GM21423 (cell line): ENCODE data around the gene ENSA.
"Not testable (repeated sequence)": the region's sequence is repeated elsewhere in the genome, so short reads cannot be mapped to it uniquely, and the experiment has no call there.

Experiments
- ATAC-seq: cut with Tn5 transposase; IDR thresholded peaks from one replicate; pipeline ENCODE4 v1.9.1; 2021; ENCODE audit warnings: mild to moderate bottlenecking, moderate library complexity; ENCODE audit not compliant: unreplicated experiment

The ENSA gene

GRCh38 chr1:150581962-150582361 lies 47.5 kb downstream of the ENSA start:
- ATAC-seq, result not testable (repeated sequence)

DNA sequence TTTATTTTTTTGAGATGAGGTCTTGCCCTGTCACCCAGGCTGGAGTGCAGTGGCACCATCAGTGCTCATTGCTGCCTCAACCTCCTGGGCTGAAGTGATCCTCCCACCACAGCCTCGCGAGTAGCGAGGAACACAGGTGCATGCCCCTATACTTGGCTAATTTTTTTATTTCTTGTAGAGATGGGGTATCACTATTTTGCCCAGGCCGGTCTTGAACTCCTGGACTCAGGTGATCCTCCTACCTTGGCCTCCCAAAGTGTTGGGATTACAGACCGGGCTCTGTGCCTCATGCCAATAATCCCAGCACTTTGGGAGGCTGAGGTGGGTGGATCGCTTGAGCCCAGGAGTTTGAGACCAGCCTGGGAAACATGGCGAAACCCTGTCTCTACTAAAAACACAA lies 48.0 kb downstream of the ENSA start:
- ATAC-seq, result not testable (repeated sequence)

DNA sequence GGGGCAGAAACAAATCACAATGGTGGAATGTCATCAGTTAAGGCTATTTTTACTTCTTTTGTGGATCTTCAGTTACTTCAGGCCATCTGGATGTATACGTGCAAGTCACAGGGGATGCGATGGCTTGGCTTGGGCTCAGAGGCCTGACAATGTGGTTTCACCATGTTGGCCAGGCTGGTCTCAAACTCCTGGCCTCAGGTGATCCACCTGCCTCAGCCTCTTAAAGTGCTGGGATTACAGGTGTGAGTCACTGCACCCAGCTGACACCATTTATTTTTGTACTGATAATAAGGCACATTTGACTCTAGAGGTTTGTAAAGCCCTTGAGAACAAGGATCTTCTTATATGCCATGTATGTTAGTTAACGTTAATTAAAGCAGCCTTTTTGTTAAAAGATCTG lies 48.4 kb downstream of the ENSA start:
- ATAC-seq, result not testable (repeated sequence)

DNA sequence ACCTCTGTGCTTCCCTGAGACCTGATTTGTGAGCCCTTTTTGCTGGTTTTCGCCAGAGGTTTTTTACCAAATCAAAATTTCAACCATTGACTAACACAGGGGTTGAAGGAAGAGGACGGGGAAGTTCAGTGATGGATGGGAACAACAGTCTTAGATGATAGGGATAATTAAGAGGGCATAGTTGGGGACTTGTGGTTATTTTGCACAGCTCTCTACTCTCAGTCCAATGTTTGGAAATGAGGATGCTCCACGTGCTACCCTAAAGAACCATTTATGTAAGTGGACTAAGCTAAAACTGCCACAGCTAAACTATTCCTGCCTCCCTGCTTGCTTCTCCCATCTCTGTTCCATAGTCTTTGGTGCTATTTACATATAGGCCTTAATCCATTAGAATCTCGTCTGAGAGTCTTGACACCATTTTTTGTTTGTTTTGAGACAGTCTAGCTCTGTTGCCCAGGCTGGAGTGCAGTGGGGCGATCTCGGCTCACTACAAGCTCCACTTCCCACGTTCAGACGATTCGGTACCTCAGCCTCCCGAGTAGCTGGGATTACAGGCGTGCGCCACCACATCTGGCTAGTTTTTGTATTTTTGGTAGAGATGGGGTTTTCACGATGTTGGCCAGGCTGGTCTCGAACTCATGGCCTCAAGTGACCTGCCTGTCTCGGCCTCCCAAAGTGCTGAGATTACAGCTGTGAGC lies 49.3 kb downstream of the ENSA start:
- no peak for ATAC-seq

DNA sequence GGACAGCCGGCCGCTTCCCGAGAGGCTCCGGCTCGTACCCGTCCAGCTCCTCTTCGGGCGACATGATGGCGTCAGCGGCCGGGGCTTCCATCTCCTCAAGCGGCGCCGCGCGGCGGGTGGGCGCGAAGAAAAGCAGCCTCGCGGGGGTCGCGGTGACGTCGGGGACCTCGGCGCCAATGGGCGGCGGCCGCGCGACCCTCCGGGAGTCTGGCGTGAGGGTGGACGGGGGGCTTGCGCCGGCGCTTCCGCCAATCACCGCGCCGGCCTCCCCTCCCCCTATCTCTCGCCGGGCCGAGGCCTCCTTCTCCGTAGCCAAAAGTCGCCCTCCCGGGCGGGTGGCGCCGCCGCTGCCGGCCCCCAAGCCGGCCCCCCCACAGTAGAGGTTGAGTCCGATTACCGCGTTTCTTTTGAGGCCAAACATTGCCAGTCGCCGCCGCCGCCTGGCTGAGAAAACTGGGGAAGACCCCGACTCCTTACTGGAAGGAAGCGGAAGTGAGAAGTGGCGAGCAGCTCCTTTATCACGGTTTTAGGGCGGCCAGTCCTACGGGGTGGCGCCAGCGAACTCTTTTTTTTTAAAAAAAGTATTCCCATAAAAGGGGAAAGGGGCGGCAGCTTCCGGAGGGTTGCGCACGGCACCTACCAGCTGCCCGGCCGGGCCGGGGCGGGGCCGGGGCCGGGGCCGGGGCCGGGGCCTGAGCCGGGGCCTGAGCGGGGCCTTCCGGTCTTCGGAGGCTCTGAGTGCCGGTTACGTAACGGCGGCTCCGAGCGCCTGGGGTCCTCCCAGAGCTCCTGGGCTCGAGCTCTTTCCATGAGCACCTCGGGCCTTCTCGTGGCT lies 50.1 kb downstream of the ENSA start, which contains the start of gene MCL1:
Gene MCL1, minus strand, starts transcription at position 501 of the 835 bp plus-strand sequence. Its CDS starts 80 bp downstream, at position 421.
- ATAC-seq, result peak; percentile 87

- ATAC-seq, result no peak
These were observed 50.9 kb downstream of the ENSA start for GRCh38 chr1:150578272-150579109.

- ATAC-seq, result no peak
These were observed 51.7 kb downstream of the ENSA start for GRCh38 chr1:150577557-150578271.

DNA sequence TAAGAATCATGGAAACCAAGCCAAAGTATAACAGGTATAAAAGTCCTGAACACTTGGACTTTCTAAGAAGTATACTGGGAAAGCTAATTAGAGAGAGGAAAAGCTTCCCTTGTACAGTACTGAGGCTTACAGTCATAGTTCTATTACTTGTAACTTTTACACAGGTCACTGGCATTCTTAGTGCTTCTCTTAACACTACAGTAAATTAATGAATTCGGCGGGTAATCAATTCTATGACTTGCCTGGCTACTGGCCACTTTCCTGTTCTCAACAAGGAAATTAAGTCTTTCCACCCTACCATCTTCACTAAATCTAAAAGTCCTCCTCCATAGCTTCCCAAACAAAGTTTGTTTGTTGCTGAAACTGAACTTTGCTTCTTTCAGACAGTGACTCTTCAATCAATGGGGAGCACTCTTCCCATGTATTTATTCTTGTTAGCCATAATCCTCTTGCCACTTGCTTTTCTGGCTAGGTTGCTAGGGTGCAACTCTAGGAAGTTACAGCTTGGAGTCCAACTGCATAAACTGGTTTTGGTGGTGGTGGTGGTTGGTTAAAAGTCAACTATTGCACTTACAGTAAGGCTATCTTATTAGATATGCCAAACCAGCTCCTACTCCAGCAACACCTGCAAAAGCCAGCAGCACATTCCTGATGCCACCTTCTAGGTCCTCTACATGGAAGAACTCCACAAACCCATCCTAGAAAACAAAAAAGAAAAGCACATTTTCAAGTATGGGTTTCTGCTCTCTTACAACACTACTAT lies 52.4 kb downstream of the ENSA start:
- no peak for ATAC-seq

DNA sequence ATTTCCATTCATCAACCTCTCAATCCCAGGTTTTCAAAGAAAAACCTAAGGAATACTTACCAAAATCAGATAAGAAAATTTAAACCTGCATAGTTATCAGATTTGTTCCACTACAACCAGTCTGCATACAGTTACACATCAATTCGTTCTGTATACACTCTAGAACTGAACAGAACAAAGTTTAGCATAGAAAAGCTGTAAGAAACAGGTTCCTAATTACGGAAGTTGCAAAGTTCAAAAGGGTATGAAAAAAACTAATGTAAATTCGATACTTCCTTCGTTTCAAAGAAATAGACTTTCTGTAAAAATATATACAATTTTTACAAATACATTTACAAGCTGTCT lies 53.1 kb downstream of the ENSA start:
- no peak for ATAC-seq

GRCh38 chr1:150575518-150576366 lies 53.7 kb downstream of the ENSA start:
- no peak for ATAC-seq

DNA sequence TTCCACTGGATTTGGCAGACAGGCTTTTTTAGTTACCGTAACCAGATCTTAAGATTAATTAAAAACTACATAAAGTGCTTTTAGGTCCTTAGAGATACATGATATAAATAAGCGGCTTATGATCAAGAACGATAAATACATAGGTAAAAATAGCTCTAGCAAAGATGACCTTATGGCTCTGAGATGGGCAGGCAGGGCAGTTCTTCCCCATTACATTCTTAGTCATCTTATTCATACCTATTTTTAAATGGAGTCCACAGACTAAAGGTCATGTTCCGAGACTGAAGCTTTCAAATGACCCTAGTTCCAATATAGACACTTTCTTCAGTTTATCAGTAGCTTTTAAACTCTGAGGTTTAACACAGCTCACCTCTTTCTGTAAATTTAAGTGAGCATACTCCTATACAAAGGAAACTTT lies 54.3 kb downstream of the ENSA start:
- no peak for ATAC-seq

DNA sequence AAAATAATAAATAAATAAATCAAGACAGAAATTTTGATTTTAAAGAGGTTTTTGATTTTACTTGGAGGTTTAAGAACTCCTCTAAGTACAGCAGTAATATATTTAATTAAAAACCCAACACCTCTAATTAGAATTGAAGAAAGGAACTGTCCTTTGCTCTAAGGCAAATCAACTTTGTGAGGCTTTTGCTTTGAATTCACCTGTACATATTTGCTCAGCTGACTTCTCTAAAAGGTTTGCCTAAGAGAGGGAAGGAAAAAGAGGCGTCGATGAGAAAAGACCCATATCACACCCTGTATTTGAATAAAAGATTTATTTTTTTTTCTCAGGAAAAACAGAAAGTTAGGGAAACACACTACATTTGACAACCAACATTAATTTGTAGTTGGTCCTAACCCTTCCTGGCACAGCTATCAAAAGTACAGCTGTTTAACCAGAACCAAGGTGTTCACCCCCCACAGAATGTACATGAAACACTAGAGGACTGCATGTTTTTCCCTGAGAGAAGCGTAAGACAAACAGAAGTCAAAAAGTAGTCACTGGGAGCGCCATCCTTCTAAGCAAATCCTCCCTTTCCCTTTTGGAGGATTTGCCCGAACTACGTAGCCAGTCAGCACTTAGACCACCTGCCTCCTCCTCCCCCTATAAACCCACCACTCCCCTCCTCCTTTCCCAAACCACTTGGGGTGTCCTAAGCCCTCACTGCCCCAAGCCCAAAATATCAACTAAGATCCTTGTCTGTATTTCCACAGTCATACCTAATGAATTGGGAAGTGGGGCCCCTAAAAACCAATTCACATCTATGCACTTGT lies 54.9 kb downstream of the ENSA start:
- ATAC-seq, result no peak

- ATAC-seq, result not testable (repeated sequence)
These were observed 55.8 kb downstream of the ENSA start for GRCh38 chr1:150573648-150574071.

- ATAC-seq, result no peak
These were observed 56.3 kb downstream of the ENSA start for GRCh38 chr1:150572918-150573647.
